Caco-2 (cell line): ENCODE data around the gene EPHA1. TPM values are rescaled to one million over a fixed set of nuclear protein-coding genes. Genes with fewer than 3 reads are reported as not detected.

Experiments used
- BruUV-seq: library from RNA; stranded (reverse); fragments of 400-500 nt; replicated peaks from 2 replicates; lab custom pipeline; 2021; lab: Mats Ljungman, UMichigan
- CTCF ChIA-PET: fragments of 300-600 bp; sonication (Branson Sonifier 250); formaldehyde crosslinking; loops from one replicate; lab custom pipeline; 2022; ENCODE audit warnings: antibody characterized with exemption; lab: Charles Lee
- POLR2A ChIA-PET: fragments of 300-600 bp; sonication (Branson Sonifier 250); formaldehyde crosslinking; loops from one replicate; lab custom pipeline; 2022; ENCODE audit warnings: antibody characterized with exemption; lab: Charles Lee
- DNase-seq, 2 experiments: peaks; one replicate each; pipeline versions ENCODE4 v3.0.0 to v3.0.0-alpha.2; 2020 to 2022
- H3K27me3 ChIP-seq: replicated peaks from 2 replicates; pipeline ENCODE4 v1.6.0; 2011; ENCODE audit warnings: low read length; ENCODE audit not compliant: control insufficient read depth, insufficient read depth
- H3K36me3 ChIP-seq: 2 replicates; pipeline ENCODE4 v1.5.1; 2011; ENCODE audit warnings: low read length; ENCODE audit not compliant: control insufficient read depth, insufficient read depth
- H3K4me1 ChIP-seq: fragments of 250-450 bp; sonication (Bioruptor Pico); 2 replicates; pipeline ENCODE4 v1.5.1; 2020; ENCODE audit warnings: mild to moderate bottlenecking
- H3K4me3 ChIP-seq: 2 replicates; pipeline ENCODE4 v1.5.1; 2011; ENCODE audit warnings: low read depth, mild to moderate bottlenecking, control low read depth, low read length
- H3K9me3 ChIP-seq: fragments of 250-450 bp; sonication (Bioruptor Pico); 2 replicates; pipeline ENCODE4 v1.5.1; 2020; ENCODE audit warnings: mild to moderate bottlenecking, moderate library complexity
- H3K27ac Mint-ChIP-seq: one replicate; pipeline ENCODE4 v1.8.0; 2022; ENCODE audit warnings: mixed read lengths; ENCODE audit not compliant: unreplicated experiment
- H3K27me3 Mint-ChIP-seq: one replicate; pipeline ENCODE4 v1.8.0; 2022; ENCODE audit warnings: mixed read lengths; ENCODE audit not compliant: insufficient read depth, unreplicated experiment
- H3K36me3 Mint-ChIP-seq: one replicate; pipeline ENCODE4 v1.8.0; 2022; ENCODE audit warnings: mild to moderate bottlenecking, mixed read lengths; ENCODE audit not compliant: insufficient read depth, unreplicated experiment
- H3K4me1 Mint-ChIP-seq: one replicate; pipeline ENCODE4 v1.8.0; 2022; ENCODE audit warnings: low read depth, mixed read lengths; ENCODE audit not compliant: unreplicated experiment
- H3K4me3 Mint-ChIP-seq: one replicate; pipeline ENCODE4 v1.8.0; 2022; ENCODE audit warnings: mild to moderate bottlenecking, moderate library complexity, mixed read lengths; ENCODE audit not compliant: unreplicated experiment
- H3K9me3 Mint-ChIP-seq: one replicate; pipeline ENCODE4 v1.8.0; 2022; ENCODE audit warnings: mixed read lengths; ENCODE audit not compliant: unreplicated experiment
- CTCF ChIP-seq, 2 experiments: fragments of 200-600 bp in 1 of 2; IDR thresholded peaks; 1 replicate in 1 of 2; 2 replicates in 1 of 2; pipeline versions ENCODE4 v1.5.1 to v1.8.0; 2011 to 2022; ENCODE audit warnings: antibody characterized with exemption in 1 of 2, control low read depth in 1 of 2, inconsistent platforms in 1 of 2, low read depth in 1 of 2, low read length in 1 of 2, mild to moderate bottlenecking in 1 of 2, moderate library complexity in 1 of 2; ENCODE audit not compliant: insufficient read depth in 1 of 2, severe bottlenecking in 1 of 2, unreplicated experiment in 1 of 2
- intact Hi-C: fragments of 100-400 bp; cut with micrococcal nuclease; formaldehyde crosslinking; loops from one replicate; pipeline ENCODE4 v1.10.0; 2022; ENCODE audit not compliant: unreplicated experiment
- total RNA-seq: library from RNA; stranded (reverse); gene quantifications from 2 replicates; pipeline ENCODE4 v1.2.3, GENCODE V29; 2022

The EPHA1 gene
- total RNA-seq, 1 experiment from 2014 or later = 66.6 TPM

DNA sequence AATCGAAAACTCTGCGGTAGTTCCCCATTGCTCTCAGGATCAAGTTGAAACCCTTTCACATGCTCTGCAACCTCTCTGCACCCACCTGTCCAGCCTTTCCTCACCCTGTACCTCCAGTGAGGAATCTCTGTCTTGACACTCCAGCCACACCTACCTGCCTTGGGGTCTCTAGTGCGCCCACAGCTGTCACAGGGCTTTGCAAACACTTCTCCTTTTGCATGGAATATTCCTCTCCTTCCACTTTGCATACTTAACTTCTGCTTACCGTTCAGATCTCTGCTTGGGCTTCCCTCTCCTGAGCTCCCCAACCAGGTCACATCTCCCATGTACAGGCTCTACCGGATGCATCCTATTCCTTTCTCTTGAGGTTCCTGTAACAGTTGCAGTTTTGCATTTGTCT, 34.1 kb downstream of the EPHA1 start:
- no peaks in the 10 kb centered on the region for H3K9me3 Mint-ChIP-seq
- no peak overlapping the region for H3K4me3 Mint-ChIP-seq
- H3K36me3 Mint-ChIP-seq = peaks cover 16% of the 10 kb centered on the region
- no peaks in the 10 kb centered on the region for H3K36me3 ChIP-seq
- no peak for DNase-seq
- no peaks in the 10 kb centered on the region for H3K27me3 ChIP-seq
- peaks cover 37% of the 10 kb centered on the region for H3K4me1 ChIP-seq
- intact Hi-C loops = no loop called here
- no peaks in the 10 kb centered on the region for H3K9me3 ChIP-seq
- no peak overlapping the region for H3K27ac Mint-ChIP-seq
- no peak overlapping the region for H3K4me3 ChIP-seq
- BruUV-seq = no TSS peak
- TF ChIP-seq CTCF (IDR thresholded peaks at IDR 0.05; ENCODE audit: insufficient read depth in 1 of 2, low read depth in 1 of 2, low read length in 1 of 2, severe bottlenecking in 1 of 2, unreplicated experiment in 1 of 2) = no peak
- ChIA-PET CTCF (interaction anchor here (1.6 kb wide), 1 partner anchor 134 kb away, joined by 4 read pairs; no protein-coding TSS in a partner anchor), POLR2A (no interaction called here)
- H3K4me1 Mint-ChIP-seq = peaks cover 44% of the 10 kb centered on the region
- H3K27me3 Mint-ChIP-seq = no peaks in the 10 kb centered on the region

GRCh38 chr7:143373255-143373794, 35.3 kb downstream of the EPHA1 start:
- Histone ChIP-seq H3K4me1 (peaks cover 39% of the 10 kb centered on the region), H3K36me3 (no peaks in the 10 kb centered on the region), H3K9me3 (no peaks in the 10 kb centered on the region), H3K27me3 (no peaks in the 10 kb centered on the region), H3K4me3 (no peak overlapping the region)
- CTCF ChIA-PET = interaction anchor here (1.1 to 2.3 kb wide), 3 partner anchors 28 to 133 kb away, joined by 3 to 9 read pairs (median 5); partner anchors contain the start of gene GSTK1
- BruUV-seq = no TSS peak
- TF ChIP-seq CTCF (IDR thresholded peaks at IDR 0.05; ENCODE audit: insufficient read depth in 1 of 2, low read depth in 1 of 2, low read length in 1 of 2, severe bottlenecking in 1 of 2, unreplicated experiment in 1 of 2) = peak; percentile 34 to 75
- POLR2A ChIA-PET = no interaction called here
- DNase-seq = peak in 1 of 2 experiments; percentile 70
- H3K9me3 Mint-ChIP-seq = no peaks in the 10 kb centered on the region
- H3K4me1 Mint-ChIP-seq = peaks cover 40% of the 10 kb centered on the region
- intact Hi-C loops = loop anchor here (1.0 kb wide), 2 partner anchors 52 to 133 kb away; no protein-coding TSS in a partner anchor
- H3K27ac Mint-ChIP-seq = no peak overlapping the region
- H3K27me3 Mint-ChIP-seq = no peaks in the 10 kb centered on the region
- H3K36me3 Mint-ChIP-seq = peaks cover 11% of the 10 kb centered on the region
- H3K4me3 Mint-ChIP-seq = no peak overlapping the region

- no peak overlapping the region for H3K4me3 ChIP-seq
- peaks cover 50% of the 10 kb centered on the region for H3K4me1 ChIP-seq
- intact Hi-C loops = no loop called here
- peak overlapping the region; percentile 96 for H3K27ac Mint-ChIP-seq
- H3K27me3 ChIP-seq = no peaks in the 10 kb centered on the region
- H3K4me1 Mint-ChIP-seq = peaks cover 46% of the 10 kb centered on the region
- no peaks in the 10 kb centered on the region for H3K27me3 Mint-ChIP-seq
- no peak for TF ChIP-seq CTCF (IDR thresholded peaks at IDR 0.05; ENCODE audit: insufficient read depth in 1 of 2, low read depth in 1 of 2, low read length in 1 of 2, severe bottlenecking in 1 of 2, unreplicated experiment in 1 of 2)
- no TSS peak for BruUV-seq
- no peaks in the 10 kb centered on the region for H3K9me3 ChIP-seq
- H3K4me3 Mint-ChIP-seq = no peak overlapping the region
- H3K36me3 ChIP-seq = no peaks in the 10 kb centered on the region
- CTCF ChIA-PET = interaction anchor here (0.6 to 2.3 kb wide), 5 partner anchors 8 to 132 kb away, joined by 3 to 9 read pairs (median 5); partner anchors contain the start of genes EPHA1 and GSTK1
- POLR2A ChIA-PET = interaction anchor here (0.6 kb wide), 1 partner anchor 8 kb away, joined by 3 read pairs; no protein-coding TSS in a partner anchor
- H3K9me3 Mint-ChIP-seq = no peaks in the 10 kb centered on the region
- peaks cover 11% of the 10 kb centered on the region for H3K36me3 Mint-ChIP-seq
- DNase-seq = peak in 1 of 2 experiments; percentile 31
Measured at GRCh38 chr7:143372070-143372469, 36.6 kb downstream of the EPHA1 start.
